ENCODE measurements around the gene CYB561A3. TPM values are rescaled to one million over a fixed set of nuclear protein-coding genes. Genes with fewer than 3 reads are reported as not detected.

The CYB561A3 gene
- total RNA-seq, 4 donors from 2014 or later = 11.3 to 43.6 (median 21.2) TPM

DNA sequence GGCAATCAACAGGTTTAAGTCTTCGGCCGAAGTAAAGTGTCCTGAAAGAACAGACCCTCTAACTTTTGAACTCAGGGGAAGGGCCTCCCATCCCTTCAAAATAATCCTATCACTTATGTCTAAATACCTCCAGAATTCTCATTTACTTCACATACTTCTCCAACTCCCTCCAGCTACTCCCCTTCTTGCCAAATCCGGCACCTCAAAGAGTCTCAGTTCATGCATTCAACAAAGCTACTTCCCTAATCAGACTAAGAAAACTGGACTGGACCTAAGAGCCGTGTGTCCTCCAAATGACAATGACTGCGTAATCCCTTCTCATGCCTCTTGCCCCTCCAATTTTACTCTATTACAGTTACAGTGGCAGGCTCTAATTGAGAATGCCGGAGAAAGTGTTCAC lies 30.0 kb downstream of the CYB561A3 start:
- H3K36me3 ChIP-seq = no peaks in the 10 kb centered on the region
- peaks cover 0 to 21% of the 10 kb centered on the region in 2 donors for H3K4me1 ChIP-seq
- peak overlapping the region; percentile 67 to 92 for H3K4me3 ChIP-seq
- DNase-seq = no peak
- intact Hi-C loops (cut with DNase I; ENCODE audit: low total_unique reads) = no loop called here
- no peaks in the 10 kb centered on the region for H3K27me3 ChIP-seq
- H3K27ac ChIP-seq = peak overlapping the region in 1 of 2 donors; percentile 86
- no peak for TF ChIP-seq POLR2A (IDR thresholded peaks at IDR 0.05)
- TF ChIP-seq, protein P1, sequence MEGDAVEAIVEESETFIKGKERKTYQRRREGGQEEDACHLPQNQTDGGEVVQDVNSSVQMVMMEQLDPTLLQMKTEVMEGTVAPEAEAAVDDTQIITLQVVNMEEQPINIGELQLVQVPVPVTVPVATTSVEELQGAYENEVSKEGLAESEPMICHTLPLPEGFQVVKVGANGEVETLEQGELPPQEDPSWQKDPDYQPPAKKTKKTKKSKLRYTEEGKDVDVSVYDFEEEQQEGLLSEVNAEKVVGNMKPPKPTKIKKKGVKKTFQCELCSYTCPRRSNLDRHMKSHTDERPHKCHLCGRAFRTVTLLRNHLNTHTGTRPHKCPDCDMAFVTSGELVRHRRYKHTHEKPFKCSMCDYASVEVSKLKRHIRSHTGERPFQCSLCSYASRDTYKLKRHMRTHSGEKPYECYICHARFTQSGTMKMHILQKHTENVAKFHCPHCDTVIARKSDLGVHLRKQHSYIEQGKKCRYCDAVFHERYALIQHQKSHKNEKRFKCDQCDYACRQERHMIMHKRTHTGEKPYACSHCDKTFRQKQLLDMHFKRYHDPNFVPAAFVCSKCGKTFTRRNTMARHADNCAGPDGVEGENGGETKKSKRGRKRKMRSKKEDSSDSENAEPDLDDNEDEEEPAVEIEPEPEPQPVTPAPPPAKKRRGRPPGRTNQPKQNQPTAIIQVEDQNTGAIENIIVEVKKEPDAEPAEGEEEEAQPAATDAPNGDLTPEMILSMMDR (IDR thresholded peaks at IDR 0.05) = no peak
- H3K9me3 ChIP-seq = no peaks in the 10 kb centered on the region

DNA sequence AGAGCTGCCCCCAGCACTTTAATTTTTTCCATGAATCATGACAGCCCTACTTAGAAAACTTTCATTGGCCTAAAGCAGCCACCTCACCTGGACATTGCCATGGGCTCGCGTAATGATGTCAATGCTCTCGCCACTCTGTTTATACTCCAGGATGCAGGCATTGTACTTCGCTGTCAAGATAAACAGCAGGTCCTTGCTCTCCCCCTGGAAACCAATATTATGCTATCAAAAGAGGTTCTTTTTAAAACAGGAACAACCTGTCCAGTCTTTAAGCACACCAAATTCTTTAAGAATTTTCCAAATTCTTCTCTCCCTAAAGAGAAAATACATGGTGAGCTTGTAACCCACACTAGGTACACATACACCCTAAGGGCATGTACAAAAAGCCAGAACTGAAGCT lies 31.8 kb downstream of the CYB561A3 start:
- DNase-seq = no peak
- Histone ChIP-seq H3K4me1 (peaks cover 0 to 12% of the 10 kb centered on the region in 2 donors), H3K27me3 (no peaks in the 10 kb centered on the region), H3K9me3 (no peaks in the 10 kb centered on the region), H3K4me3 (no peak overlapping the region), H3K27ac (no peak overlapping the region), H3K36me3 (no peaks in the 10 kb centered on the region)
- intact Hi-C loops (cut with DNase I; ENCODE audit: low total_unique reads) = no loop called here
- TF ChIP-seq POLR2A (IDR thresholded peaks at IDR 0.05) = no peak
- TF ChIP-seq, protein P1 (IDR thresholded peaks at IDR 0.05) = no peak

DNA sequence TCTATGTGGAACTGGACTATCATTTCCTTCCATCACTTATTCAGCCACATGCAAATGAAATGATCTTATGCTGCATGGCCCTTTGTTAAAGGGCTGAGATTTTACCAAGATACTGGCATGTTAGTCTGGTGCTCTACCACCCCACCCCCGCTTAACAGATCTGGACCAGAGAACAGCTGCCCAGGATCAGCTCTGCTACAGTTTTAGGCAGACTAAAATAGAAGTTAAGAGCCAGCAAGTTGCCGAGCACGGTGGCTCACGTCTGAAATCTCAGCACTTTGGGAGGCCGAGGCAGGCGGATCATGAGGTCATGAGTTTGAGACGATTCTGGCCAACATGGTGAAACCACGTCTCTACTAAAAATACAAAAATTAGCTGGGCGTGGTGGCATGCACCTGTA lies 33.3 kb downstream of the CYB561A3 start:
- no peaks in the 10 kb centered on the region for H3K36me3 ChIP-seq
- intact Hi-C loops (cut with DNase I; ENCODE audit: low total_unique reads) = no loop called here
- H3K9me3 ChIP-seq = no peaks in the 10 kb centered on the region
- H3K4me3 ChIP-seq = no peak overlapping the region
- no peak for DNase-seq
- no peak overlapping the region for H3K27ac ChIP-seq
- H3K27me3 ChIP-seq = no peaks in the 10 kb centered on the region
- peaks cover 0 to 5% of the 10 kb centered on the region in 2 donors for H3K4me1 ChIP-seq
- no peak for TF ChIP-seq POLR2A (IDR thresholded peaks at IDR 0.05)
- TF ChIP-seq, protein P1 (IDR thresholded peaks at IDR 0.05) = no peak

DNA sequence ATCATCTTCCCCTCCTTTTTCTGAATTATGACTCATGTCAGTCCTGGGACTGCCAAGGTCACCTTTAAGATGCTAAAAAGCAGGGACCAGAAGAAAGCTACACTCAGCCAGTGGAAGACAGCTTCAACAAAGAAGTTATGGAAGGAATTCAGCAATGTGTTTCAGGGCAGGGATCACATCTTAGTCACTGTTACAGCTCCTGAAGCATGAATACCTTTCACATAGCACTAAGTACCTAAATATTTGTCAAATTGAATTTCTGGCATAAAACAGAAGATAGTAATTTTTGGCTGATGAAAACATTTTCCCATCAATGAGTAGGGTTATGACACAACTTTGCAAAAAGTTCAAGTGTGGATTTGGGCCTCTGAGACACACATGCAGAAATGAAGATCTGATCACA lies 34.0 kb downstream of the CYB561A3 start:
- Histone ChIP-seq H3K27ac (no peak overlapping the region), H3K36me3 (no peaks in the 10 kb centered on the region), H3K4me3 (no peak overlapping the region), H3K9me3 (no peaks in the 10 kb centered on the region), H3K27me3 (no peaks in the 10 kb centered on the region), H3K4me1 (peaks cover 0 to 5% of the 10 kb centered on the region in 2 donors)
- no peak for TF ChIP-seq POLR2A (IDR thresholded peaks at IDR 0.05)
- TF ChIP-seq, protein P1 (IDR thresholded peaks at IDR 0.05) = no peak
- intact Hi-C loops (cut with DNase I; ENCODE audit: low total_unique reads) = no loop called here
- DNase-seq = no peak

DNA sequence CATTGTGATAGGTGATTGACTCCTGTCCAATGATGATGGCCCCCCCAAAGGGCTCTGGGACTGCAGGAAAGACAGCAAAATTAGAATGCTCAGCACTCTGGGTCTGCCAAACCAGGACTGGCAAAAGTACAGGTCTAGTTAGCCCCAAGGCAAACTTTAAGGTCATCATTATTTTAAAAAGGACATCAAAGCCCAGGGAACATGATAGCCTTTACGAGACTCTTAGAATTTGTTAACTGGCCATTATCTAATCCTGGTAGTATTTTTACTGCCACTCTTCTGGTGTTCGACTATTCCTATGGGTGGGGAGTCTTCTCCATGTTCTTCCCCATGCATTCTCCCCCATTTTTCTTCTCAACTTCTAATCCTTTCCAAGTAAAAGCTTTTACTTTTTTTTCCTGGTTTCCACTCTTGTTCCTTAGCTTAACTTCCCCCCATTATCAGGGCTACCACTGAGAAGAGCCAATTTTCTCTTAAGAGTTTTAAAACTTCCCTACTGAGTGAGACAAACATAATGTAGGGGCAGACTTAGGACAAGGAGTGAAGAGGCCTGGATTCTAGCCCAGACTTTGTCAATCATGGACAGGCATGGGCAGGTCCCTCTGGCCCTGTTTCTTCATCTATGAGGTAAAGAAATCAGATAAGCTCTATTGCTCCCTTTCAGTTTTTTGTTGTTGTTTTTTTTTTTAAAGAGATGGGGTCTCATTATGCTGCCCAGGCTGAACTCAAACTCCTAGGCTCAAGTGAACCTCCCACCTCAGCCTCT lies 35.9 kb downstream of the CYB561A3 start:
- no peak for DNase-seq
- H3K27ac ChIP-seq = no peak overlapping the region
- intact Hi-C loops (cut with DNase I; ENCODE audit: low total_unique reads) = no loop called here
- H3K9me3 ChIP-seq = no peaks in the 10 kb centered on the region
- no peaks in the 10 kb centered on the region for H3K36me3 ChIP-seq
- no peaks in the 10 kb centered on the region for H3K27me3 ChIP-seq
- H3K4me1 ChIP-seq = no peaks in the 10 kb centered on the region
- H3K4me3 ChIP-seq = no peak overlapping the region
- TF ChIP-seq POLR2A (IDR thresholded peaks at IDR 0.05) = no peak
- TF ChIP-seq, protein P1 (IDR thresholded peaks at IDR 0.05) = no peak
